Measurements from ENCODE around the gene FERD3L.
A peak's percentile ranks its signal among the peaks of the same experiment; 100 is the strongest.

FERD3L gene

DNA sequence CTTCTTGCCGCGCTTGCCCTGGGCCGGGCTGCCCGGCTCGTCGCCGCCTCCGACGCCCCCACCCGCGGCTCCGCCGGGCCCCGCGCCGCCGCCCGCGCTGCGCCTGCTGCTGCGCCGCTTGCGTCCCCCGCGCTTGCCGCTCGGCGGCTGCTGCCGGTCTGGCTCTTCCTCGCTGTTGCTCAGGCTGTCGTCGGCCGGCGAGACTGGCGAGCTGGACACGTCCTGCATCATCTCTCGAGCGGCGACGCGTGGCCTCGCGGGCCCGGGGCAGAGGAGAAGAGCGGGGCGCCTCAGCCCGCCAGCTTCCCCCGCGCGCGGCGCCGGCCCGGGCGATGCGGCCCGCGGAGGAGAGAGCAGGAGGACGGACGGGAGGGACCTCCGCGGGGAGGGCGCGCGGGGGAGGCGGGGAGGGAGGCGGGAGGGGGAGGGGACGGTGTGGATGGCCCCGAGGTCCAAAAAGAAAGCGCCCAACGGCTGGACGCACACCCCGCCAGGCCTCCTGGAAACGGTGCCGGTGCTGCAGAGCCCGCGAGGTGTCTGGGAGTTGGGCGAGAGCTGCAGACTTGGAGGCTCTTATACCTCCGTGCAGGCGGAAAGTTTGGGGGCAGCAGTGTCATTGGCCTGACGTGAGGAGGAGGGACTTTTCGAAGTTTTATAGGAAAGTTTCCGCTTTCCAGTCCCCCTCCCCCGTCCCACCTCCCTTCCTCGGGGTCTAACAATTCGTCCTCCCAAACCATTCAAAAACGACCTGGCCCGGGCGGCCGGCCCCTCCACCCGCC is 27.9 kb downstream of the FERD3L start, which contains the start of gene TWIST1:
TSS of gene TWIST1 (minus strand) at position 546 of the 779 bp plus-strand sequence. CDS start at position 231, 315 bp downstream.
- H3K4me3 ChIP-seq (replicated peaks; ENCODE audit: low read depth, low read length) = peak within 1 kb of the TSS; percentile 94
- DNase-seq (ENCODE audit: extremely low read depth, low read depth) = peak; percentile 94

DNA sequence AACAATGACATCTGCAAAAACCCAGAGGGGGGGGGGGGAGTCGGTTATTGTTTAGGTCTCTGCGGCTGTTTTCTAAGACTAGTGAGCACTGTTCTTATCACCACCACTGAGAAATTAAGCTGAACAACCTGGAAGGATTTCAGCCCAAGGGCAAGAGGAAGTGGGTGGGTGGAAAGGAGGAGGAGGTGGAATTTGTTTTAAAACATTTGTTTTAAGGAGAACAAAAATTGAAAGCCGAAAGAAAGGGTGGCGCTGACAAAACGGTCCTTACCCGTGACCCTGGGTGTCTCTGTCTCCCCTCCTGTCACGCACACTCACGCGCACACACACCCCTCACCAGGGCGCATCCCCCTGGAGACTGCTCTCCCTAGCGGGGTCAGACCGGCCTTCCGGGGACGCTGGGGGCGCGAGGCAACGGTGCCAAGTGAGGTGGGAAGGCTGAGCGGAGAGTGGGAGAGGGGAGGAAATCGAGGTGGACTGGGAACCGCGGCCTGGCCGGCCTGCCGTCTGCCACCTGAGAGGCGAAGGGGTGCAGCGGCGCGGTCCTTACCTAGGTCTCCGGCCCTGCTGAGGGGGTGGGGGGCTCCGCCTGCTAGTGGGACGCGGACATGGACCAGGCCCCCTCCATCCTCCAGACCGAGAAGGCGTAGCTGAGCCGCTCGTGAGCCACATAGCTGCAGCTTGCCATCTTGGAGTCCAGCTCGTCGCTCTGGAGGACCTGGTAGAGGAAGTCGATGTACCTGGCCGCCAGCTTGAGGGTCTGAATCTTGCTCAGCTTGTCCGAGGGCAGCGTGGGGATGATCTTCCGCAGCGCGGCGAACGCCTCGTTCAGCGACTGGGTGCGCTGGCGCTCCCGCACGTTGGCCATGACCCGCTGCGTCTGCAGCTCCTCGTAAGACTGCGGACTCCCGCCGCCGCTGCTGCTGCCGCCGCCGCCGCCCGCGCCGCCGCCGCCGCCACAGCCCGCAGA is 28.8 kb downstream of the FERD3L start:
- no peak for DNase-seq (ENCODE audit: extremely low read depth, low read depth)
- TF ChIP-seq, protein P1, sequence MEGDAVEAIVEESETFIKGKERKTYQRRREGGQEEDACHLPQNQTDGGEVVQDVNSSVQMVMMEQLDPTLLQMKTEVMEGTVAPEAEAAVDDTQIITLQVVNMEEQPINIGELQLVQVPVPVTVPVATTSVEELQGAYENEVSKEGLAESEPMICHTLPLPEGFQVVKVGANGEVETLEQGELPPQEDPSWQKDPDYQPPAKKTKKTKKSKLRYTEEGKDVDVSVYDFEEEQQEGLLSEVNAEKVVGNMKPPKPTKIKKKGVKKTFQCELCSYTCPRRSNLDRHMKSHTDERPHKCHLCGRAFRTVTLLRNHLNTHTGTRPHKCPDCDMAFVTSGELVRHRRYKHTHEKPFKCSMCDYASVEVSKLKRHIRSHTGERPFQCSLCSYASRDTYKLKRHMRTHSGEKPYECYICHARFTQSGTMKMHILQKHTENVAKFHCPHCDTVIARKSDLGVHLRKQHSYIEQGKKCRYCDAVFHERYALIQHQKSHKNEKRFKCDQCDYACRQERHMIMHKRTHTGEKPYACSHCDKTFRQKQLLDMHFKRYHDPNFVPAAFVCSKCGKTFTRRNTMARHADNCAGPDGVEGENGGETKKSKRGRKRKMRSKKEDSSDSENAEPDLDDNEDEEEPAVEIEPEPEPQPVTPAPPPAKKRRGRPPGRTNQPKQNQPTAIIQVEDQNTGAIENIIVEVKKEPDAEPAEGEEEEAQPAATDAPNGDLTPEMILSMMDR (IDR thresholded peaks at IDR 0.05; ENCODE audit: low read depth, low read length, missing control alignments) = no peak
- peak overlapping the region; percentile 94 for H3K4me3 ChIP-seq (replicated peaks; ENCODE audit: low read depth, low read length)

More for the DNA sequence above, 27.9 kb downstream of the FERD3L start, which contains the start of gene TWIST1:
- TF ChIP-seq, protein P1 (IDR thresholded peaks at IDR 0.05; ENCODE audit: low read depth, low read length, missing control alignments) = no peak

DNA sequence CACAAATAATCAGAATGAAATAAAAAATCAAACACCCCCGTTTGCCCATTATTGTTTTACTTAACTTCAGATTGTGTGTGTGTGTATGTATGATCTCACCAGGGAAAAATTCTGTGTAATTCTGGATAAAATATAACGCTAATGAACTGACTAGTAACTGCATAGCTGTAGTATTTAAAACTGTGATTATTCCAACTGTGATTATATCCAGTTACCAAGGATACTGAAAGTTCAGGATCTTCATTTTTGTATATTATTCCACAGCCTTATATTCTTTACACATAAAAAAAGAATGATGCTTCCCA is 30.7 kb downstream of the FERD3L start:
- TF ChIP-seq, protein P1 (IDR thresholded peaks at IDR 0.05; ENCODE audit: low read depth, low read length, missing control alignments) = no peak

GRCh38 chr7:19113855-19114550 is 31.2 kb downstream of the FERD3L start:
- TF ChIP-seq, protein P1 (IDR thresholded peaks at IDR 0.05; ENCODE audit: low read depth, low read length, missing control alignments) = no peak
- peak overlapping the region; percentile 94 for H3K4me3 ChIP-seq (replicated peaks; ENCODE audit: low read depth, low read length)
- no peak for DNase-seq (ENCODE audit: extremely low read depth, low read depth)

More for the DNA sequence above, 30.7 kb downstream of the FERD3L start:
- peak overlapping the region; percentile 94 for H3K4me3 ChIP-seq (replicated peaks; ENCODE audit: low read depth, low read length)
- DNase-seq (ENCODE audit: extremely low read depth, low read depth) = no peak

- DNase-seq (ENCODE audit: extremely low read depth, low read depth) = no peak
- TF ChIP-seq, protein P1 (IDR thresholded peaks at IDR 0.05; ENCODE audit: low read depth, low read length, missing control alignments) = no peak
- peak overlapping the region; percentile 94 for H3K4me3 ChIP-seq (replicated peaks; ENCODE audit: low read depth, low read length)
These were observed 32.2 kb downstream of the FERD3L start for GRCh38 chr7:19113002-19113350.

DNA sequence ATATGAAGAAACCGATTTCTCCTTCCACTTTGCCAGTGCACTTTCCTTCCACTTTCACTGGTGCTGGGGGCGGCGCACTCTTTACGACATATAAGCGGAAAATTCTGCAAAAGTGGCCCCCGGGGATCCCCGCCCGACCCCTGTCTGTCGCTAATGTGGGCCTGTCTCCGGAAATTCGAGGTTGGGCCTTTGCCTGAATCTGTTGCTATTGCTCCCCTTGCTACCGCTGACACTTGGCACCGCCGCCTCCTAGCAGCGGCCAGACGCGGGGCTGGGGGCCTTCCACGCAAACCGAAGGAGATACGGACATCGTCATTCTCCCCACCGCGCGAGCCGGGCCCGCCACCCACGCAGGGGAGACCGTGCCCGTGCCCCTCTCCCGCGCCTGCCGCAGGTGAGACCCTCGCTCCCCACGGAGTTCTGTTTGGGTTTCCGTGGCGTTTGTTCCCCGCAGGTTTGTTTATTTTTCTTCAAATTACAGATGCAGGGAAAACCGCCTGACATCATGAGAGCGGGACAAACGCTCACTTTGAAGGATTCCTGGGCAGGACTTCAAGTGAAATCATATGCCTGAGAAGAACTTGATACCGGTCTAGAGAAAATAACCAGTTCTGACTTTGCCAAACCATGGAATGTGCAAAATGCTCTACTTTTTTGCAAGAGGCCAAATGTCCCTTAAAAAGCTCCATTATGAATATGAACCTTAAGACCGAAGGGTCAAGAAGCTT is 32.8 kb downstream of the FERD3L start:
- TF ChIP-seq, protein P1 (IDR thresholded peaks at IDR 0.05; ENCODE audit: low read depth, low read length, missing control alignments) = no peak
- H3K4me3 ChIP-seq (replicated peaks; ENCODE audit: low read depth, low read length) = peak overlapping the region; percentile 94
- no peak for DNase-seq (ENCODE audit: extremely low read depth, low read depth)
